GM12864 (cell line): ENCODE data around the gene GRIA1.

Source experiments
- DNase-seq: peaks from one replicate; pipeline ENCODE4 v3.0.0-alpha.2; 2011; ENCODE audit warnings: low read depth
- H3K4me3 ChIP-seq: 2 replicates; pipeline ENCODE4 v1.5.1; 2011; ENCODE audit warnings: mild to moderate bottlenecking, low read depth, low read length, control low read depth
- TF ChIP-seq, protein P1 (sequence below): IDR thresholded peaks from 2 replicates; pipeline ENCODE4 v1.5.1; 2011; ENCODE audit warnings: low read depth, mild to moderate bottlenecking, moderate library complexity, low read length, control low read depth, inconsistent platforms; ENCODE audit errors: missing control alignments

GRIA1 gene

DNA sequence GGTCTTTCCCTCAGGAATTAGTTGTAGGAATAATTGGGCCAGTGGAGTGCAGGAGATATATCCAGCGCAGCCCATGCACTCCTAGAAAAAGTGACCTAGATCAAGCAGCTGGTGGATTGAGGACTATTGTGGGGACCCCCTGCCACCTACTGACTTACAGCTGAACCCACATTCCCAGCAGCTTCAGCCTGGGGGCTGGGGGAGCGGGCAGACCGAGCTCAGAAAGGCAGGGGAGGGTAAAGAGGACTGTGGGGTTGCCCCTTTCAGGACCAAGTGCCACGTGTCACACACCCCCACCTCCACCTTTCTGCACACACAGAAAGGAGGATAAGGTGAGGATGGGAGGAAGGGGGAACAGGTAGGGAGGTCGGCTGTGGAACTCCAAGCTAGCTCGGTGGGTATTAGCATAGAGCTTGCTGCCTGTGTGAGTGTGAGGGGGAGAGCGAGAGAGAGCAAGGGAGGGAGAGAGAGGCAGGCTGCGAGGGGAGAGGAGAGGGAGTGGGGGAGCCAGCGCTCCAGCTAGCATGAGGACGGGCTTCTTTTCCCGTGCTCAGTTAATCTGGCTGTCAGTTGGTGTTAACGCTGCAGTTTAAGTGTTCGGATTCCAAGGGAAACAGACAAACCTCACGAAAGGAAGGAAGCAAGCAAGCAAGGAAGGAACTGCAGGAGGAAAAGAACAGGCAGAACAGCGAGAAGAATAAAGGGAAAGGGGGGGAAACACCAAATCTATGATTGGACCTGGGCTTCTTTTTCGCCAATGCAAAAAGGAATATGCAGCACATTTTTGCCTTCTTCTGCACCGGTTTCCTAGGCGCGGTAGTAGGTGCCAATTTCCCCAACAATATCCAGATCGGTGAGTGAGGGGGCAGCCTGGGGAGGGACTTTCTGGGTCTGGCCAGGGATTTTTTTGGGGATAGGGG, at the start of gene GRIA1:
TSS of gene GRIA1 (plus strand) at position 553 of the 920 bp plus-strand sequence.
- TF ChIP-seq, protein P1, sequence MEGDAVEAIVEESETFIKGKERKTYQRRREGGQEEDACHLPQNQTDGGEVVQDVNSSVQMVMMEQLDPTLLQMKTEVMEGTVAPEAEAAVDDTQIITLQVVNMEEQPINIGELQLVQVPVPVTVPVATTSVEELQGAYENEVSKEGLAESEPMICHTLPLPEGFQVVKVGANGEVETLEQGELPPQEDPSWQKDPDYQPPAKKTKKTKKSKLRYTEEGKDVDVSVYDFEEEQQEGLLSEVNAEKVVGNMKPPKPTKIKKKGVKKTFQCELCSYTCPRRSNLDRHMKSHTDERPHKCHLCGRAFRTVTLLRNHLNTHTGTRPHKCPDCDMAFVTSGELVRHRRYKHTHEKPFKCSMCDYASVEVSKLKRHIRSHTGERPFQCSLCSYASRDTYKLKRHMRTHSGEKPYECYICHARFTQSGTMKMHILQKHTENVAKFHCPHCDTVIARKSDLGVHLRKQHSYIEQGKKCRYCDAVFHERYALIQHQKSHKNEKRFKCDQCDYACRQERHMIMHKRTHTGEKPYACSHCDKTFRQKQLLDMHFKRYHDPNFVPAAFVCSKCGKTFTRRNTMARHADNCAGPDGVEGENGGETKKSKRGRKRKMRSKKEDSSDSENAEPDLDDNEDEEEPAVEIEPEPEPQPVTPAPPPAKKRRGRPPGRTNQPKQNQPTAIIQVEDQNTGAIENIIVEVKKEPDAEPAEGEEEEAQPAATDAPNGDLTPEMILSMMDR = no peak
- H3K4me3 ChIP-seq = no peak within 1 kb of the TSS
- no peak for DNase-seq

GRCh38 chr5:153445875-153446579, 44.4 kb upstream of the GRIA1 start:
- no peak for DNase-seq
- no peak overlapping the region for H3K4me3 ChIP-seq
- TF ChIP-seq, protein P1 = no peak

- TF ChIP-seq, protein P1 = no peak
- no peak overlapping the region for H3K4me3 ChIP-seq
- no peak for DNase-seq
Measured at GRCh38 chr5:153447534-153447933, 42.9 kb upstream of the GRIA1 start.

GRCh38 chr5:153456354-153456753, 34.1 kb upstream of the GRIA1 start:
- H3K4me3 ChIP-seq = no peak overlapping the region
- TF ChIP-seq, protein P1 = no peak
- no peak for DNase-seq

DNA sequence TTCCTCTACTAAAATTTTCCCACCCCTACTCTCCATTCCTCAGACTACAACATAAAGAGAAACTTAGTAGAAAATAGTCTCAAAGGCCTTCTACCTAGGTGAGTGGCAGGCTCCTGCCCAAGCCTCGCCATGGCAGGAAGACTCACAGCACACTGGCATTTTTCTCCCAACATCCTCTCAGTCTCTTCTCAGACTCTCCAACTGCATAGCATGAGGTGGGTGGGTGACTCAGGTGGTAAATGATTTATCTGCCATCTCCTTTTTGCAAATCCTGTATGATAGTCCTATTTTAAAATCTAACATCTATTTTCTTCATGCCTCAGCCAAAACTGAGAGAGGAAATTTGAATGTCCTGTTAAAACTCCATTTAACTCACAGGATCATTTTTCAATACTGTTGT, 33.5 kb upstream of the GRIA1 start:
- H3K4me3 ChIP-seq = no peak overlapping the region
- TF ChIP-seq, protein P1 = no peak
- no peak for DNase-seq

DNA sequence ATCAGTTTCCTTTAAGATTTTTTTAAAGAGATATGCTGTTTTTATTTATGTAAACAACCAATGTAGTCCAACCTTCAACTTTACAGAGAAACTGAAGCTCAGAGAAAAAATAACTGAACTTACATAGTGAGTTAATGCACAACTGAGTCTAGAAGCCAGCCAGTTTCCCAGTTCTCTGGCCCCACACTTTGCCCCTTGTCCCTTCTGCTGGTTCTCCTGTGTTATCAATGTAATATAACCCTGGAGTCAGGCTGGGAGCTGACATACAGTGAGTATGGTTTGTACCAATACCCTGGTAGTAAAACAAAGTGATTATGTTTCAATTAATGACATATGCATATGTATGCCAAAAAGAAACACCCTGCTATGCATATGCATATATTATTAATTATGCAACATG, 32.2 kb upstream of the GRIA1 start:
- no peak overlapping the region for H3K4me3 ChIP-seq
- DNase-seq = no peak
- TF ChIP-seq, protein P1 = no peak
